Measurements from ENCODE around the gene ASTN2.

Gene ASTN2

DNA sequence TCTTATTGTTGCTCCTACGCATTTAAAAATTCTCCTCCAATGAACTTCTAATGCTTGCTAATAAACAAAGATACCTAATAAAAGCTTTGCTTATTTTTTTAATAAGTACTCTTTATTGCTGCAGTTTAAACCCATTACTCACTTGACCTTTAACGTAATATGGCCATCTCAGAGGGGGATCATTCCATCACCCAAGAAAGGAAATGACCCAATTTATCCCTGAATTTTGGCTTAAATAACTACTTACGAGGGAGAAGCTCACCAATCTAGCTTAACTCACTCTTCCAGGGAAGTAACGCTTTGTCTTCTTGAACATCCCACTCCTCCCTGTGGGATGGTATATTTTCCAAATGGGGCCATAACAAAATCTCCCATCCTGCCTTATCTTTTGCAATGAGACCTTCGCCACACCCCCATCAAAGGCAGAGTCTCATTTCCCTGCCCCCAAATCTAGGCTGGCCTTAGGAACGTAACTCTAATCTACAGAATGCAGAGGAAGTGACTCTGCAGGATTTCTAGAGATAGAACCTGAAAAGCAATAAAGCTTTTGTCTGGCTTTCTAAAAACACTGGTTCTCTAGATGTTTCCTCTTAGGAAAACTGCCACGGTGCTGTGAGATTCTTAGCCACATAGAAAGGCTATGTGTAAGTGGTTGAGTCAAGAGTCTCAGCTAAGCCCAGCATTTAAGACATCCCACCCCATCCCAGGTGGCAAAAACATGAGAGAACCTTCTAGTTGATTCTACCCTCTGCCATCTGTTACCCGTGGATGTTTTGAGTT, 310.0 kb downstream of the ASTN2 start:
- no peak overlapping the region for H3K4me3 ChIP-seq (ENCODE audit: low read depth, low read length)
- DNase-seq (ENCODE audit: low read depth), result no peak
- TF ChIP-seq CTCF (IDR thresholded peaks at IDR 0.05; ENCODE audit: low read depth, low read length) (no peak), POLR2A (IDR thresholded peaks at IDR 0.05; ENCODE audit: extremely low read depth, insufficient read length) (no peak)

DNA sequence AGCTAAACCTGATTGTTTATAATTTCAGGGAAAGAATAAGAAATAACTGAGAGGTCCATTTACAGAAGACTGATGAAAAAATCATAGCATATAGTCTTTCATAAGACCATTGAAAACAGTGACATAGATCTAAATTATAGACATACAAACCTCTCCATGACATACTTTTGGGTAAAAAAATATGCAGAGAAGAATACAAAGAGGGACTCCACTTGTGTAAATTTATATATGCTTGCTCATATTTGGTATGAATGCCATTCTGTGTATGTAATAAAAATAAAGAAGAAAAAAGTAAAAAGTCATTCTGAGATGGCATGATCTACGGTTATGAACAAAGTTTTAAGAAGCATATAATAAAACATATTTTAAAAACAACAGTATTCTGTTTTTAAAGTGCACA, 310.7 kb downstream of the ASTN2 start:
- TF ChIP-seq, protein P1, sequence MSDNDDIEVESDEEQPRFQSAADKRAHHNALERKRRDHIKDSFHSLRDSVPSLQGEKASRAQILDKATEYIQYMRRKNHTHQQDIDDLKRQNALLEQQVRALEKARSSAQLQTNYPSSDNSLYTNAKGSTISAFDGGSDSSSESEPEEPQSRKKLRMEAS (IDR thresholded peaks at IDR 0.05; ENCODE audit: low read depth, low read length), result no peak
- TF ChIP-seq CTCF (IDR thresholded peaks at IDR 0.05; ENCODE audit: low read depth, low read length) (no peak), MYC (IDR thresholded peaks at IDR 0.05; ENCODE audit: low read depth, low read length) (no peak), POLR2A (IDR thresholded peaks at IDR 0.05; ENCODE audit: extremely low read depth, insufficient read length) (no peak)
- DNase-seq (ENCODE audit: low read depth), result no peak
- no peak overlapping the region for H3K4me3 ChIP-seq (ENCODE audit: low read depth, low read length)

DNA sequence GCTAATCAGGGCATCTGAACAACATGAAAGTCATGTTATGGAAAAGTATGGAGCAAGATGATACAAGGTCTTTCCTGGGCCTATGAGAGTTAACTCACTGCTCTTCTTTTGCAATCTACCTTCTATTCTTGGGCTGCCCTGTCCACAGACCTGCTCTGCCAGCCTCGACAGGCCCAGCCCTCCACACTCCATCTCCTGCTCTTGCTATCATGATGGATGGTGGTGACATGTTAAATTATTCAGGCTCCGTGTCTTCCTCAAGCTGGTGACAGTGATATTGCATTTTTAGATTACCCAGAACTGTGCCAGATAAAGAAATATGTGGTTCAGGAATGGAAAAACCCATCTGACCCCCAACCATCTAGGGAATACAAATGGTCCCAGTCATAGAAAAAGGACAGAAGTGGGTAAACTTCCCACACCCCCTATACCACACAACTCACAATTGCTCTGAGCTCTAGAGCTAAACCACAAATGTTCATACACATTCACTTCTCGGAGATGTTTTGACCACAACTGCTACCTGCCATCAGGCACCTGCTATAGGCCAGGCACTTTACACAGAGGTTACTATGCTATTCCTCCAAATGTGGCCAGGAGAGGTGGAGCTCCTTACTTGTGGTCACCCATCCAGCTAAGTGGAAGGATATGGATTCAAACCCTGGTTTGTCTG, 311.3 kb downstream of the ASTN2 start:
- TF ChIP-seq CTCF (IDR thresholded peaks at IDR 0.05; ENCODE audit: low read depth, low read length) (no peak), POLR2A (IDR thresholded peaks at IDR 0.05; ENCODE audit: extremely low read depth, insufficient read length) (no peak), MYC (IDR thresholded peaks at IDR 0.05; ENCODE audit: low read depth, low read length) (no peak)
- TF ChIP-seq, protein P1 (IDR thresholded peaks at IDR 0.05; ENCODE audit: low read depth, low read length), result no peak
- no peak overlapping the region for H3K4me3 ChIP-seq (ENCODE audit: low read depth, low read length)
- DNase-seq (ENCODE audit: low read depth), result no peak

DNA sequence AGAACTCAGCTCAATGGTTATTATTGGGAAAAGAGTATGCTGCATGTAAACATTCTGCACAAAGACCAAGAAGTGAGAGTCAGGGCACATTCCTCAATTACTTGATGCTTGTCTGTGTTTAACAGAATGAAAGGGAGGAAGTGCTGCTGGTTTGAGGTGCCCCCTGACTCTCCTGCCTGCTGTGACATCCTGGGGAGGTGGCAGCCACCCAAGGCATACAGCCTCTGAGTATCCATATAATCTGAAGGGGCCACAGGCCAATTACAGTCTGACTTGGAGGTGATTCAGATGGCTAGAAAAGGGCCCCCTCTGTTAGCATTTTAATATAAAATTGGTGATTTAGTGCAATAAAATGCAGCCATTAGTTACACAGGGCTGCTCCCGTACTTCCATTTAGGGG, 313.8 kb downstream of the ASTN2 start:
- no peak overlapping the region for H3K4me3 ChIP-seq (ENCODE audit: low read depth, low read length)
- TF ChIP-seq POLR2A (IDR thresholded peaks at IDR 0.05; ENCODE audit: extremely low read depth, insufficient read length), result no peak
- TF ChIP-seq CTCF (IDR thresholded peaks at IDR 0.05; ENCODE audit: low read depth, low read length), result no peak
- TF ChIP-seq, protein P1 (IDR thresholded peaks at IDR 0.05; ENCODE audit: low read depth, low read length), result no peak
- TF ChIP-seq MYC (IDR thresholded peaks at IDR 0.05; ENCODE audit: low read depth, low read length), result no peak

GRCh38 chr9:117098331-117098730, 316.5 kb downstream of the ASTN2 start:
- TF ChIP-seq CTCF (IDR thresholded peaks at IDR 0.05; ENCODE audit: low read depth, low read length) (no peak), POLR2A (IDR thresholded peaks at IDR 0.05; ENCODE audit: extremely low read depth, insufficient read length) (no peak), MYC (IDR thresholded peaks at IDR 0.05; ENCODE audit: low read depth, low read length) (no peak)
- TF ChIP-seq, protein P1 (IDR thresholded peaks at IDR 0.05; ENCODE audit: low read depth, low read length), result no peak
- H3K4me3 ChIP-seq (ENCODE audit: low read depth, low read length), result no peak overlapping the region

More for the DNA sequence above, 313.8 kb downstream of the ASTN2 start:
- no peak for DNase-seq (ENCODE audit: low read depth)

More at GRCh38 chr9:117098331-117098730, 316.5 kb downstream of the ASTN2 start:
- no peak for DNase-seq (ENCODE audit: low read depth)
